H1 (cell line): ENCODE data around the gene SLC25A24. TPM values are rescaled to one million over a fixed set of nuclear protein-coding genes. Genes with fewer than 3 reads are reported as not detected.

Experiments
- CTCF ChIA-PET: fragments of 300-600 bp; sonication (Branson Sonifier 250); formaldehyde crosslinking; loops from one replicate; lab custom pipeline; 2021; ENCODE audit not compliant: partially characterized antibody; lab: Charles Lee
- POLR2A ChIA-PET: fragments of 300-600 bp; sonication (Branson Sonifier 250); formaldehyde crosslinking; loops from one replicate; lab custom pipeline; 2021; ENCODE audit warnings: inconsistent platforms; ENCODE audit not compliant: partially characterized antibody; lab: Charles Lee
- DNase-seq, 2 experiments: peaks; one replicate each; pipeline versions ENCODE4 v3.0.0 to v3.0.0-alpha.2; 2010 to 2022; ENCODE audit warnings: low spot score in 2 of 2, low read depth in 1 of 2, mixed read lengths in 1 of 2
- FAIRE-seq: peaks from 2 replicates; lab custom pipeline; 2011; peaks lifted over from hg19 to GRCh38; lab: Jason Lieb, UNC
- H2AFZ ChIP-seq: 2 replicates; pipeline ENCODE4 v1.8.1; 2012; ENCODE audit warnings: low read length, inconsistent platforms
- H2AK5ac ChIP-seq: 2 replicates; pipeline ENCODE4 v1.6.1; 2013; ENCODE audit warnings: low read depth, low read length
- H2BK120ac ChIP-seq: replicated peaks from 2 replicates; pipeline ENCODE3; 2013; ENCODE audit warnings: low read depth, low read length, inconsistent platforms
- H2BK12ac ChIP-seq: 2 replicates; pipeline ENCODE4 v1.6.1; 2013; ENCODE audit warnings: low read depth, low read length
- H2BK15ac ChIP-seq: 2 replicates; pipeline ENCODE4 v1.6.1; 2013; ENCODE audit warnings: low read length
- H2BK20ac ChIP-seq: 2 replicates; pipeline ENCODE4 v1.6.1; 2013; ENCODE audit warnings: low read length
- H2BK5ac ChIP-seq: 2 replicates; pipeline ENCODE4 v1.6.1; 2013; ENCODE audit warnings: low read depth, low read length
- H3K14ac ChIP-seq: 2 replicates; pipeline ENCODE4 v1.6.1; 2013; ENCODE audit warnings: inconsistent platforms; ENCODE audit not compliant: insufficient read length
- H3K18ac ChIP-seq: 2 replicates; pipeline ENCODE4 v1.6.1; 2013; ENCODE audit warnings: low read length; ENCODE audit errors: extremely low read depth
- H3K23ac ChIP-seq: 2 replicates; pipeline ENCODE4 v1.6.1; 2013; ENCODE audit warnings: inconsistent platforms; ENCODE audit not compliant: insufficient read length
- H3K23me2 ChIP-seq: 2 replicates; pipeline ENCODE4 v1.6.1; 2013; ENCODE audit warnings: low read depth, low read length
- H3K27ac ChIP-seq: 2 replicates; pipeline ENCODE4 v1.6.1; 2011; ENCODE audit warnings: low read depth, low read length, inconsistent platforms
- H3K27me3 ChIP-seq, 4 experiments: replicated peaks in 1 of 4; 1 replicate in 1 of 4; 2 replicates in 3 of 4; pipeline versions ENCODE4 v1.6.1 to v1.8.1; 2011 to 2013; ENCODE audit warnings: low read length in 3 of 4, mild to moderate bottlenecking in 3 of 4, inconsistent platforms in 2 of 4, mixed read lengths in 2 of 4, moderate library complexity in 1 of 4; ENCODE audit not compliant: control insufficient read depth in 3 of 4, insufficient read depth in 3 of 4; ENCODE audit errors: extremely low read depth in 1 of 4
- H3K36me3 ChIP-seq, 4 experiments: 2 replicates each; pipeline versions ENCODE4 v1.6.1 to v1.8.1; 2011 to 2013; ENCODE audit warnings: mild to moderate bottlenecking in 4 of 4, low read length in 3 of 4, moderate library complexity in 2 of 4, control low read depth in 1 of 4, inconsistent platforms in 1 of 4; ENCODE audit not compliant: insufficient read depth in 4 of 4, control insufficient read depth in 2 of 4
- H3K4ac ChIP-seq: replicated peaks from 2 replicates; pipeline ENCODE3; 2013; ENCODE audit warnings: low read length, low read depth, mixed read lengths, inconsistent platforms; ENCODE audit not compliant: insufficient read length
- H3K4me1 ChIP-seq, 4 experiments: replicated peaks in 1 of 4; 1 replicate in 1 of 4; 2 replicates in 3 of 4; pipeline versions ENCODE4 v1.6.1 to v1.8.1; 2011 to 2013; ENCODE audit warnings: low read length in 3 of 4, inconsistent platforms in 2 of 4, mixed read lengths in 1 of 4; ENCODE audit not compliant: insufficient read depth in 4 of 4, control insufficient read depth in 3 of 4
- H3K4me2 ChIP-seq, 2 experiments: 2 replicates each; pipeline versions ENCODE4 v1.6.1 to v1.8.1; 2011 to 2013; ENCODE audit warnings: low read depth in 2 of 2, low read length in 2 of 2, control low read depth in 1 of 2, inconsistent platforms in 1 of 2, mild to moderate bottlenecking in 1 of 2; ENCODE audit not compliant: insufficient read depth in 1 of 2
- H3K4me3 ChIP-seq, 4 experiments: fragments of 200-600, 300-600 bp in 1 of 4; sonication (generic), shearing (Covaris generic), sonication (Bioruptor Twin) in 1 of 4; 2 replicates each; pipeline versions ENCODE4 v1.5.1 to v1.8.1; 2011 to 2016; ENCODE audit warnings: low read length in 4 of 4, low read depth in 3 of 4, control low read depth in 2 of 4, inconsistent platforms in 2 of 4, mild to moderate bottlenecking in 2 of 4, mixed read lengths in 1 of 4, moderate library complexity in 1 of 4; ENCODE audit not compliant: insufficient read depth in 2 of 4; ENCODE audit errors: extremely low read depth in 1 of 4
- H3K56ac ChIP-seq: replicated peaks from 2 replicates; pipeline ENCODE3; 2013; ENCODE audit warnings: low read depth, mild to moderate bottlenecking, mixed read lengths, low read length, inconsistent platforms; ENCODE audit not compliant: insufficient read length
- H3K79me1 ChIP-seq: 2 replicates; pipeline ENCODE4 v1.6.1; 2013; ENCODE audit warnings: low read depth, low read length, control low read depth
- H3K79me2 ChIP-seq, 2 experiments: 2 replicates each; pipeline versions ENCODE4 v1.6.1 to v1.8.1; 2012 to 2013; ENCODE audit warnings: low read length in 2 of 2, mild to moderate bottlenecking in 2 of 2, inconsistent platforms in 1 of 2; ENCODE audit not compliant: insufficient read depth in 2 of 2, control insufficient read depth in 1 of 2
- H3K9ac ChIP-seq, 4 experiments: replicated peaks in 1 of 4; 1 replicate in 1 of 4; 2 replicates in 3 of 4; pipeline versions ENCODE4 v1.6.1 to v1.8.1; 2011 to 2013; ENCODE audit warnings: low read depth in 3 of 4, low read length in 3 of 4, control low read depth in 2 of 4, mild to moderate bottlenecking in 2 of 4, moderate library complexity in 2 of 4, inconsistent platforms in 1 of 4; ENCODE audit errors: extremely low read depth in 1 of 4
- H3K9me3 ChIP-seq, 2 experiments: 2 replicates each; pipeline versions ENCODE4 v1.6.1 to v1.8.1; 2012 to 2013; ENCODE audit warnings: mild to moderate bottlenecking in 2 of 2, moderate library complexity in 2 of 2, control low read depth in 1 of 2, inconsistent platforms in 1 of 2, low read depth in 1 of 2, low read length in 1 of 2, mixed read lengths in 1 of 2; ENCODE audit not compliant: insufficient read depth in 2 of 2
- H4K20me1 ChIP-seq, 2 experiments: replicated peaks in 1 of 2; 2 replicates each; pipeline versions ENCODE3 to v1.8.1; 2011 to 2013; ENCODE audit warnings: inconsistent platforms in 2 of 2, low read length in 2 of 2, mild to moderate bottlenecking in 1 of 2; ENCODE audit not compliant: insufficient read depth in 2 of 2, control insufficient read depth in 1 of 2
- H4K5ac ChIP-seq: 2 replicates; pipeline ENCODE4 v1.6.1; 2013; ENCODE audit warnings: low read length, low read depth, mixed read lengths, inconsistent platforms; ENCODE audit not compliant: insufficient read length
- H4K8ac ChIP-seq: 2 replicates; pipeline ENCODE4 v1.8.0; 2013; ENCODE audit warnings: mild to moderate bottlenecking, moderate library complexity, low read length, inconsistent platforms; ENCODE audit not compliant: insufficient read depth; ENCODE audit errors: extremely low read depth
- H4K91ac ChIP-seq: replicated peaks from 2 replicates; pipeline ENCODE3; 2013; ENCODE audit warnings: low read length, mixed read lengths, inconsistent platforms; ENCODE audit not compliant: insufficient read length
- ATF2 ChIP-seq: IDR thresholded peaks from 2 replicates; pipeline ENCODE4 v1.6.1; 2012; ENCODE audit warnings: low read length, inconsistent platforms
- NANOG ChIP-seq: IDR thresholded peaks from 2 replicates; pipeline ENCODE4 v1.6.1; 2011; ENCODE audit warnings: low read length, low read depth, mild to moderate bottlenecking, inconsistent platforms; ENCODE audit not compliant: insufficient read depth, poor library complexity, severe bottlenecking
- SAP30 ChIP-seq: fragments of 300-600 bp; sonication (generic); IDR thresholded peaks from 2 replicates; pipeline ENCODE4 v1.7.1; 2012; ENCODE audit warnings: low read length, moderate library complexity, mild to moderate bottlenecking, inconsistent platforms; ENCODE audit not compliant: insufficient read depth, insufficient replicate concordance
- WGBS, 2 experiments: shearing (Covaris generic) in 1 of 2; methylation state at CpG; one replicate each; pipeline versions ENCODE4 v1.1.6 to v1.1.7; 2013 to 2015; ENCODE audit warnings: low lambda C conversion rate in 2 of 2, mixed read lengths in 2 of 2, inconsistent platforms in 1 of 2, low coverage in 1 of 2, missing lambda C conversion rate in 1 of 2; ENCODE audit not compliant: insufficient replicate concordance in 2 of 2, insufficient coverage in 1 of 2, insufficient read length in 1 of 2; ENCODE audit errors: extremely low coverage in 1 of 2, missing lambda C conversion rate in 1 of 2; 5-methylcytosine and 5-hydroxymethylcytosine counted together
- polyA plus RNA-seq, 7 experiments: library from polyadenylated mRNA; depleted of rRNA in 3 of 7; stranded (reverse) in 5 of 7; unstranded in 2 of 7; fragments of >200 nt in 5 of 7; fragments of 200-250 nt in 2 of 7; gene quantifications; 1 replicate in 5 of 7; 2 replicates in 1 of 7; 4 replicates in 1 of 7; pipeline versions ENCODE4 v1.2.1 to v1.2.3, GENCODE V29; 2011 to 2013; ENCODE audit warnings: missing spikeins in 2 of 7, mixed read lengths in 2 of 7
- total RNA-seq: library from RNA; stranded (reverse); fragmentation: NEBNext Ultra II Directional; extraction: Animal tissue kit (Norgen Biotek cat#: 25700); gene quantifications from 2 replicates; pipeline ENCODE4 v1.2.1, GENCODE V29; 2021

Gene SLC25A24
- total and polyA plus RNA-seq, 2 of the 8 experiments (the other 6 are each of a cell fraction or from before 2014, with no cell fraction given), result 13.6 to 40.6 TPM

GRCh38 chr1:108158893-108159453 lies 41.2 kb downstream of the SLC25A24 start:
- TF ChIP-seq NANOG (no peak), ATF2 (no peak), SAP30 (no peak)
- no peaks in the 10 kb centered on the region for H3K4me1 ChIP-seq
- H2AK5ac ChIP-seq, result no peak overlapping the region
- H3K4ac ChIP-seq, result no peak overlapping the region
- H3K36me3 ChIP-seq, result peaks cover 0 to 12% (median 8%) of the 10 kb centered on the region in 4 experiments; a peak in 3 of 8 replicates
- H3K79me1 ChIP-seq, result no peaks in the 10 kb centered on the region
- H3K9ac ChIP-seq, result no peak overlapping the region
- DNase-seq (no peak), FAIRE-seq (no peak)
- H3K4me3 ChIP-seq, result no peak overlapping the region
- H3K14ac ChIP-seq, result no peak overlapping the region
- H4K20me1 ChIP-seq, result no peaks in the 10 kb centered on the region
- H2BK120ac ChIP-seq, result no peak overlapping the region
- no peak overlapping the region for H3K4me2 ChIP-seq
- no peak overlapping the region for H3K27ac ChIP-seq
- no peak overlapping the region for H4K8ac ChIP-seq
- 0 out of 4 replicates have a peak, but pooled peaks cover 0 to 2% of the 10 kb centered on the region in 2 experiments for H3K9me3 ChIP-seq
- no peak overlapping the region for H4K5ac ChIP-seq
- no peak overlapping the region for H2AFZ ChIP-seq
- no peaks in the 10 kb centered on the region for H3K79me2 ChIP-seq
- no peak overlapping the region for H3K23ac ChIP-seq
- H2BK15ac ChIP-seq, result no peak overlapping the region
- H2BK12ac ChIP-seq, result no peak overlapping the region
- no peaks in the 10 kb centered on the region for H3K23me2 ChIP-seq
- H2BK5ac ChIP-seq, result no peak overlapping the region
- H3K18ac ChIP-seq, result no peak overlapping the region
- H3K27me3 ChIP-seq, result no peaks in the 10 kb centered on the region
- no peak overlapping the region for H2BK20ac ChIP-seq
- no peak overlapping the region for H3K56ac ChIP-seq
- CTCF ChIA-PET, result no interaction called here
- no peak overlapping the region for H4K91ac ChIP-seq
- WGBS, 2 experiments, result 100% methylated on average over 7 of the region's 7 CpGs; no CpG with 5 or more reads in 1 of the 2 experiments
- POLR2A ChIA-PET, result no interaction called here
